HG03432 (cell line): ENCODE results near the gene NHSL2.
"Not testable (repeated sequence)": the region's sequence is repeated elsewhere in the genome, so short reads cannot be mapped to it uniquely, and the experiment has no call there.

Experiments used
- ATAC-seq: cut with Tn5 transposase; IDR thresholded peaks from one replicate; pipeline ENCODE4 v1.9.1; 2021; ENCODE audit warnings: mild to moderate bottlenecking, moderate library complexity; ENCODE audit not compliant: unreplicated experiment

NHSL2 gene

DNA sequence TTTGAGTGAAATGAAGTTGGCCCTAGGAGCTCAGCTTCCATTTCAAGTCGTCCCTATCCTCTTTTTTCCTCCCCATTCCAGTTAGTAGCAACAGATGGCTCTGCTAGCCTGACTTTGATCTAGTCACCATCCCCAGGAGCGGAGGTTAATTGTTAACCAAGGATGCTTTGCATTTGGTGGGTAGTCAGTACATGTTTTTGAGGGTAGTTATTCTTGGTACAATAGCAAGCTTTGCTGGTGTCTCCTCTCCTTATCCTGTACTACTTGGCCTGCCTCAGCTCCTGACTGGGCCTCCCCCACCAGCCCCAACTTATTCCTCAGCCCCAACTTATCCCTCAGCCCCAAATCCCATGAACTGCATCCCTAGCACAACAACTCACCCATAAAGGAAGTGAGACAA, 235.9 kb downstream of the NHSL2 start:
- ATAC-seq: no peak

DNA sequence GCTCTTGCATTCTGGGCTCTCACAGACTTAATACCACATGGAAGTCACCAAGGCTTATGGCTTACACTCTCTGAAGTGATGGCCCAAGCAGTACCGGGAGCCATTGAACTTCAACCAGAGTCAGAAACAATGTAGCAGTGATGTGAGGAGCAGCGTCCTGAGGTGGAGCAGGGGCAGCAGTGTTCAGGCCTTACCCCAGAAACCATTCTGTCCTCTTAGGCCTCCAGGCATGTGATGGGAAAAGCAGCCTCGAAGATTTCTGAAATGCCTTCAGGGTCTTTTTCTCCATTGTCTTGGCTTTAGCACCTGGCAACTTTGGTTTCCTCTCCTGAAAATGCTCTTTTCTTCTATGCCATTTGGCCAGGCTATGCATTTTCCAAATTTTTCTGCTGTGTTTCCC, 248.1 kb downstream of the NHSL2 start:
- ATAC-seq: no peak

DNA sequence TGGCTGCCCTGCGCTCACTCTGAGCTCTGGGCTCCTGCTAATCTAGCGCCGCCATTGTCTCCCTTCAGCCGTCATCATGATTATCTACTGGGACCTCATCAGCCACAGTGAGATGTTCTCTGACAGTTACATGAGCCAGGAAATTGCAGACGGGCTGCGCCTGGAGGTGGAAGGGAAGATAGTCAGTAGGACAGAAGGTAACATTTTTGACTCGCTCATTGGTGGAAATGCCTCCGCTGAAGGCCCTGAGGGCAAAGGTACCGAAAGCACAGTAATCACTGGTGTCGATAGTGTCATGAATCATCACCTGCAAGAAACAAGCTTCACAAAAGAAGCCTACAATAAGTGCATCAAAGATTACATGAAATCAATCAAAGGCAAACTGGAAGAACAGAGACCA, 249.1 kb downstream of the NHSL2 start:
- no peak for ATAC-seq

DNA sequence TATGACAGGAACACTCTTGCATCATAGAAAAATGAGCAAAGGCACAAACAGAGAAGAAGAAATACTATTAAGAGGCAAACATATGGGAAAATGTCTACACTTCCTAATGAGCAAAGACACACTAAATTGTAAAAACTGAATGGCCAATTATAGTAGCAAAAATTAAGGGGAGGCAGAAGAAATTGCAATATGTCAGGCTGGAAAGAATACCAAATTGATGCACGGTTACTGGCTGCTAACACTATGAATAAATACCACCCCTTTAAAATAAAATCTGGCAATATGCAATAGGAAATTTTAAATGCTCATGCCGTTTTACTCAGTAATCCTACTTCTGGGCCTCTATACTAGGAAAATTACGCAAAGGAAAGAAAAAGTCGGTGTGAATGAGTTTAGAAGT, 254.9 kb downstream of the NHSL2 start:
- no peak for ATAC-seq

DNA sequence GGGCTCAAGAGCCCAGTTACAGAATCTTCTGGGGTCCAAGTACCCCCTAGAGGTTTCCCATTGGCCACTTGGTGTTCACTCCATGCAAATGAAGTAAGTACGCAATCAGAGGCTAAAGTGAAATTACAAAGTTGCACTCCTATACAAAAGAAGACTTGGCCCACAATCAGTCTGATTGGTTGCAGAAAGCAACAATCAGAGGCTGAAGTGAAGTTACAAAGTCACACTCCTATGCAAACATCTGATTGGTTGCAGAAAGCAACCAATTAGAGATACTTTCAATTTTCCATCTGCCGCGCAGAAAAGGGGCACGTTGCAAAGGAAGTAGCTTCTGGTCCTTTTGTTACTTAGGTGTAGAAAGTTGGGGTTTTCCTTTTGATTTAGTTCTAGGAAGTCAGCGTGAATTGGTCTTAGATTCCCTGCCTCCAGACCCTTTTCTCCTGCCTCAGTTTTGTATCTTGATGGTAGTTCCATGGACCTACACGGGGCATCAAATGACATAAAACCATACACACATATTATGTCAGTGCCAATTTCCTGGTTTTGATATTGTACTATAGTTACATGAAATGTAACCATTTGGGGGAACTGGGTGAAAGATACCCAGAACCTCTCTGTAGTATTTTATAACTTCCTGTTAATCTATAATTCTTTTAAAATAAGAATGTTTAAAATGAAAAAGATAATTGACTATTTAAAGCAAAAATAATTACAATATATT, 258.5 kb downstream of the NHSL2 start:
- no peak for ATAC-seq

DNA sequence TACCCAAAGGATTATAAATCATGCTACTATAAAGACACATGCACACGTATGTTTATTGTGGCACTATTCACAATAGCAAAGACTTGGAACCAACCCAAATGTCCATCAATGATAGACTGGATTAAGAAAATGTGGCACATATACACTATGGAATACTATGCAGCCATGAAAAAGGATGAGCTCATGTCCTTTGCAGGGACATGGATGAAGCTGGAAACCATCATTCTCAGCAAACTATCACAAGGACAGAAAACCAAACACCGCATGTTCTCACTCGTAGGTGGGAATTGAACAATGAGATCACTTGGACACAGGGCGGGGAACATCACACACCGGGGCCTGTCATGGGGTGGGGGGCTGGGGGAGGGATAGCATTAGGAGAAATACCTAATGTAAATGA, 265.6 kb downstream of the NHSL2 start:
- not testable (repeated sequence) for ATAC-seq

DNA sequence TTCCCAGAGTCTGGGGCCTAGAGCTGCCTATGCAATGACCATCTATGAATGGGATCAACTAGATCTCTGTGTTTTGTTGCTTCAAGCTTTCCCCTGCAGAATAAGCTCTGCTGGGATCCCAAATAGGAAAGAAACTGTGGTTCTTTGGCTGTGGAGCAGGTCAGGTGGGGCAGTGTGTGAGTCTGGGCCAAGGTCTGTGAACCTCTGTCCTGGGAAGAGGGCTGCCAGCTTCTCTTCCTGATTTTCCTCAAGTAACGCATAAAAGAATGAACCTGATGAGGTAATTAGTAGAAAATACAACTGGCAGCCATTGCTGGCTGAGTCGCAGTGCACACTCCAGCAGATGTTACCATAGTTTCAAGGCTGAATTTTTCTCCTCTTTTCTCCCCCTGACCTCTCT, 266.3 kb downstream of the NHSL2 start:
- no peak for ATAC-seq

DNA sequence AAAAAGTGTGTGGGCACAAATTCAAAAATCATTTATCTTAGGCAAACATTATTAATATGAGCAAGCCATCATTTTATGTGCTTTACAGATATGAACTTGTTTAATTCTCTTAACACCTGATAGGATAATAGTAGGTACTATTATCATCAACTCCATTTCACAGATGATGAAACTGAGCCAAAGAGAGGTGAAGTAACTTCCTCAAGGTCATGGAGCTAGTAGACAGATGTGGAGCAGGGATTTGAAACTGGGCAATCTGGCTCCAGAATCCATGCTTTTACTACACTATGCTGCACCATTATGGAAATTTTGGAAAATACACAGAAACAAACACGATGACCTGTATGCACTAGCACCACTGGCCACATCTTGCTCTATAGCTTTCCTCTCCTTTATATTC, 269.9 kb downstream of the NHSL2 start:
- ATAC-seq: no peak

DNA sequence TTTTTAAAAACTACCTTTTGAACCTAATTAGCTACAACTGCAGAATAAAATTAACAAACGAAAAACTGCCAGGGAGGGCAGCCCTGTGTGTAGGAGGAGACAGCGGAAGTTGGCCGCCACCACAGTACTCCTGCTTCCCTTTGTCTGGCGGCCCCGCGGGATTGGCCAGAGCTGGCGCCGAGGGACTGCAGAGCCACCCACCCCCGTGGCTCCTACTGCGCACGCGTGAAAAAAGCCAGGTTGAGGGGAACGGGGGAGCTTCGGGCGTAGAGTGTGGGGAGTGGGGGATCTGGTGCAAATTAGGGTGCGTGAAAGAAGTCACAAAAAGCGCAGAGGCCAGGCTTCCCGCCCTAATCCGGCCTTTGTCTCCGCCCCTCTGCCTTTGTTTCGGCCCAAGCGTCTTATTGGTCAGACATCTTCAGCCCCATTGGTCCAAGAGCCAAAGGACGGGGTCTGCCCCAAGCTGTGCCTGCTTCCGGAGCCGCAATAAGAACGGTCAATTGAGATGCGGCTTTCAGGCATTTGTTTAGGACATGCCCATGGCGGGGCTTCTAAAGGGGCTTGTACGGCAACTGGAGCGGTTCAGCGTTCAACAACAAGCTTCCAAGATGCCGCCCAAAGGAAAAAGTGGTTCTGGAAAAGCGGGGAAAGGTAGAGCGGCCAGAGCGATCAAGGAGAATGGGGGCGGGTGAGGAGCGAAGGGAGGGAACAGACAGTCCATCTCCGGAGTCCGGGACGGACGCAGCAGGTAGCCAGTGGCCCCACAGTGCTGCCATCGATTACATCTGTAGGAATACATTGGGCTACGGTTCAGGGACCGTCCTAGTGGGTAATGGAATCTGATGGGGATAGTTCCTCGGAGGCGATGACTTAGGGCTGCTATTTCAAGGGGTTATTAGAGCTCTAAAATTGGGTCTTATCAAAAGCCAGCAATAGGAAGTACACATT, 270.8 kb downstream of the NHSL2 start, which contains the start of gene PIN4:
Gene PIN4 (plus strand): TSS at position 580 of the 948 bp plus-strand sequence. CDS start 29 bp downstream, at position 609.
- peak; percentile 96 for ATAC-seq

DNA sequence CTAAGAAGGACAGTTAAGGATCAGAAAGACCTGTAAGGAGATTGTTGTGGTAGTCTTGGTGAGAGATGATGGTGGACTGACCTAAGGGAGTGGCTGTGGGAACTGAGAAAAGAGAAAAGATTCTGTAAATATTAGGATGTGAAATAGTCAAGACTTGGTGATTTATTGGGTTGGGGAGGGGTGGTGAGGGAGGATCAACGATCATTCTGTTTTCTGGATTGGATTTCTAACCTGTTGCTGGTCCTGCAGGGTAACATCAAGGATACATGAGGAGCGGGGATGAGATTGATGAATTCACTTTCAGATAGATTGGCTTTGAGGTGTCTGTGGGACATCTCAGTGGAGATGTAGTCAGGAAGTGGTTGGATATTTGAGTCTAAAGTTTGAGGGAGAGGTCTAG, 272.3 kb downstream of the NHSL2 start:
- no peak for ATAC-seq

DNA sequence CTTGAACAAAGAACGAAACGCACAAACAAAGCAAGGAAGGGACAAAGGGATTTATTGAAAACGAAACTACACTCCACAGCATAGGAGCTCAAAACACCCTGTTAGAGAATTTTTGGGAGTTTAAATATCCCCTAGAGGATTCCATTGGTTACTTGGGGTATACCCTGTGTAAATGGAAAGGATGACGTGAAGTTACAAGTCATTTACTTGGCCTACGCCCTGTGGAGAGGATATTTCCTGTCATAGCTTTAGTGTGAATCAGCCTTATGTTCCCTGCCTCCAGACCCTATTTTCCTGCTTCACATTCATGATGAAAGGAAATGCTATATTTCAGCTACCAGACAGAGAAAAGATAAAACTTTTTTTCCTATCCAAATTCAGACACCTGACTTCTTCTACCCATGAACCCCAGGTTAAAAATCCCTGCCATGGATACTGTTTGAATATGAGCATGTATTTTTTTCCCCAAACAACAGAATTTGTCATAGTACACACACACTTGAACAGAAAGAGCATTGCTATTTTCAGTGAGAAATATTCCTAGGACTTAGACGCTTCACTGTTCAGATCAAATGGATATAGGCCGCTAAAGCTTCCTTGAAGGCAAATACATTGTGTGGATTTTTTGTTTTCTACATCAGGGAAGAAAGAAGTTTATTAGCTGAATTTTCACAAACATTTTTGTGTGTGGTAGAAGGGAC, 291.3 kb downstream of the NHSL2 start:
- no peak for ATAC-seq
